ENCODE results near the gene CAMSAP2.
"Not testable (repeated sequence)": the region's sequence is repeated elsewhere in the genome, so short reads cannot be mapped to it uniquely, and the experiment has no call there.

The CAMSAP2 gene

GRCh38 chr1:200737647-200738291 lies 924 bp upstream of the CAMSAP2 start:
- H3K4me3 ChIP-seq (ENCODE audit: low read depth, low read length), result no peak overlapping the region

DNA sequence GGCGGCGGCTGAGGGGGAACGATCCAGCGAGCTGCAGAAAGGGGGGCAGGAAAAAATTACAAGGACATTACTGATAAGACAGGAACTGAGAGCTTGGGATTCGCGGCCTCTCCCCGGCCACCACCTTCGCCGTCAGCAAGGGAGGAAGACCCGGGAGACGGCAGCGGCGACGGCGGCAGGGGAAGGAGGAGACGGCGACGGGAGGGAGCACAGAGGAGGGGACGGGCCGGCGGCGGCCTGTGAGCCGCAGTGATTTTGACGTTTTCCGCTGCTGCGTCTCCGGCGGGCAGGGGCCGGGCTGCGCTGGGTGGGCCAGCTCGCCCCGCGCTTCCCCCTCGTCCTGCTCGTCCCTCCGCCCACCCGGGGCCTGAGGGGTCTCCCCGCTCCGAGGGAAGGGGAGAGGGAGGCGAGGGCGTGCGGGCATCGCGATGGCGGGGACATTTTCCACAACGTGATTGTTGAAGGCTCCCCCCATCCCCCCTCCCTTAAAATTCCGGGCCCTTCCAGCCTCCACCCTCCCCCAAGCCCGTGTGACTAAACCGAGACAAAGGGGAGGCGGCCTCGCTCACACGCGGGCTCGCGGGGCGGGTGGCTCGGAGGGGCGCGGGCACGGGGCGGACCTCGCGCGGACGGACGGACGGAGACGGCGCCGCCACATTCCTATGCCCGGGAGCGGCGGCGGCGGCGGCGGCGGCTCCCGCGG lies 407 bp downstream of the CAMSAP2 start:
- peak overlapping the region; percentile 95 for H3K4me3 ChIP-seq (ENCODE audit: low read depth, low read length)

- H3K4me3 ChIP-seq (ENCODE audit: low read depth, low read length), result peak overlapping the region; percentile 95
Measured at GRCh38 chr1:200739702-200740570, 1.2 kb downstream of the CAMSAP2 start.

GRCh38 chr1:200740571-200741208 lies 2.0 kb downstream of the CAMSAP2 start:
- peak overlapping the region; percentile 95 for H3K4me3 ChIP-seq (ENCODE audit: low read depth, low read length)

GRCh38 chr1:200741551-200742207 lies 3.0 kb downstream of the CAMSAP2 start:
- no peak overlapping the region for H3K4me3 ChIP-seq (ENCODE audit: low read depth, low read length)

GRCh38 chr1:200744143-200744542 lies 5.5 kb downstream of the CAMSAP2 start:
- no peak overlapping the region for H3K4me3 ChIP-seq (ENCODE audit: low read depth, low read length)

DNA sequence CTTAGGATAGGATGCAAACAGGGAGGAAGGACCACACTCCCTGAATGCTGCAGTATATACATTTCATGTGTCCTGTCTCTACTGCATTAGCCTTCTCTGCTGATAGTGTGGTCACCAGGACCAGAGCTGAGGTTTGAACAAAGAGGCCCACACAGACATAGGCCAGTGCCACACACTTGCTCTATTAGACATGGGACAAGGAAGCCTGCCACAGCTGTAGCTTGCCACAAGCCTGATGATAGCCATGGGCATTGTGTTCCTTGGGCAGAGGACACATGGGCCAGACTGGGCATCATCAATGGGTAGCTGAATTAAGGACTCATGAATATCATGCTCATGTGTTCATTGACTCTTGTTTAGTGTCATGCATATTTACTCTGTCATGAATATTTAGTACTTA lies 10.4 kb downstream of the CAMSAP2 start:
- no peak overlapping the region for H3K4me3 ChIP-seq (ENCODE audit: low read depth, low read length)

DNA sequence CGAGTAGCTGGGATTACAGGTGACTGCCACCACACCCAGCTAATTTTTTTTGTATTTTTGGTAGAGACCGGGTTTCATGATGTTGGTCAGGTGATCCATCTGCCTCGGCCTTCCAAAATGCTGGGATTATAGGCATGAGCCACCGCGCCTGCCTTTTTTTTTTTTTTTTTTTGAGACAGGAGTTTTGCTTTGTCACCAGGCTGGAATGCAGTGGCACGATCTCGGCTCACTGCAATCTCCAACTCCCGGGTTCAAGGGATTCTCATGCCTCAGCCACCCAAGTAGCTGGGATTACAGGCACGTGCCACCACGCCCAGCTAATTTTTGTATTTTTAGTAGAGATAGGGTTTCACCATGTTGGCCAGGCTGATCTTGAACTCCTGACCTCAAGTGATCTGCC lies 12.1 kb downstream of the CAMSAP2 start:
- not testable (repeated sequence) for H3K4me3 ChIP-seq (ENCODE audit: low read depth, low read length)

DNA sequence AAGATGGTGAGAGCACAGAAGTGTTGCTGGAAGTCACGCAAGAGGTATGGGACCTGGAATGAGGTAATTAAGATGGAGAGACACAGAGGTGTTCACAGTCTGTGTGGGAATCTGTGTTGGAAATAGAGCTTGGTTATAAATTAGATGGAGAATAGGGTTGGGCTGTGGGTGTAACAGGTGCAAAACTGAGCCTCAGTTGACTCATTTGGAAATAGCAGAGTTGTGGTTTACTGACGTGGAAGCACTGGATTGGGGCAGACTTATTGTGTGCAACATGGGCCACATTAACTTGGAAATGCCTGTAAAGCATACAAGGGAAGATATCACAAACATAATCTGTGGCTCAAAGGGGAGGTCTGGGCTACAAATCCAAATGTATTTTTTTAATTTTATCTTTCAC lies 13.0 kb downstream of the CAMSAP2 start:
- no peak overlapping the region for H3K4me3 ChIP-seq (ENCODE audit: low read depth, low read length)

DNA sequence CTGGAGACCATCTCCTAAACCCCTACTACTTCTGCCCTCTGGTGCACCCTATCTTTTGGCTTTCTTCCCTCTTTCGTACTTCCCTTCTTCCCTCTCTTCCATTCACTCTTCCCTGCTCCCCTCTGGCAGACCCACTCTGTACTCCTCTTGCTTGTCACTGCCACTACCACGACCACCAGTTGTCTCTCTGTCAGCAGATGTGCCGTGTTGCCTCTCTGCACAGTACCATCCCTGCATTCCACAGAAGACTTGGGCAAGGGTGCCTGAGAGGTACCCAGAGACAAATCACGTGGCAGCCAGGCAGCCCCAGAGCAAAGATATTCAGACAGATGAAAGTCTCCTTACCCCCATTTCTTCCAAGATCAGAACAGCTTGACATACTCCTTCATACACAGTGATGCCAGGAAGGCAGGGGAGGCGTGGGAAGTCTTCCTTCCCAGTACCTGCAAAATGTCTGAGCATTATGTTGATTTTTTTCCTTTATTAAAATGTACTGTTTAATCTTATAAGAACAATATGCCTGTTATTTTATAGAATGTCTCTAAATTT lies 15.0 kb downstream of the CAMSAP2 start:
- H3K4me3 ChIP-seq (ENCODE audit: low read depth, low read length), result no peak overlapping the region

DNA sequence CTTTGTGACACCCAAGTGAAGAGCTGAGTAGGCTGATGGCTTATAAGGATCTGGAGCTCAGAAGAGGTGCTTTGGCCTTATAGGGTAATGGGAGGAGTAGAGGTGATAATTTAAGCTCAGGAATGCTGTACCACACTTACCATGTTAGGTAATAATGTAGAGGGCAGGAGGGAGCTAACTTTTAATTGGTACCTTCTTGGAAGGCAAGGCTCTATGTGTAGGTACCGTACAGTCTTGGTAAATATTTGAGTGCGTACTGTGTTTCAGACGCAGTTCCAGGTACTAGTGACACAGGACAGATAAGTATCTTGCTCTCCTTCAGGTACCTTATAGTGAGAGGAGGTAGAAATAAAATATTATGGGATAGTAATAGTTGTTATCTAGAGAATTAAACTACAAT lies 16.8 kb downstream of the CAMSAP2 start:
- no peak overlapping the region for H3K4me3 ChIP-seq (ENCODE audit: low read depth, low read length)

GRCh38 chr1:200762089-200762488 lies 23.4 kb downstream of the CAMSAP2 start:
- no peak overlapping the region for H3K4me3 ChIP-seq (ENCODE audit: low read depth, low read length)

- H3K4me3 ChIP-seq (ENCODE audit: low read depth, low read length), result no peak overlapping the region
Measured at GRCh38 chr1:200767321-200767720, 28.6 kb downstream of the CAMSAP2 start.

- no peak overlapping the region for H3K4me3 ChIP-seq (ENCODE audit: low read depth, low read length)
Measured at GRCh38 chr1:200771625-200772555, 33.2 kb downstream of the CAMSAP2 start.

DNA sequence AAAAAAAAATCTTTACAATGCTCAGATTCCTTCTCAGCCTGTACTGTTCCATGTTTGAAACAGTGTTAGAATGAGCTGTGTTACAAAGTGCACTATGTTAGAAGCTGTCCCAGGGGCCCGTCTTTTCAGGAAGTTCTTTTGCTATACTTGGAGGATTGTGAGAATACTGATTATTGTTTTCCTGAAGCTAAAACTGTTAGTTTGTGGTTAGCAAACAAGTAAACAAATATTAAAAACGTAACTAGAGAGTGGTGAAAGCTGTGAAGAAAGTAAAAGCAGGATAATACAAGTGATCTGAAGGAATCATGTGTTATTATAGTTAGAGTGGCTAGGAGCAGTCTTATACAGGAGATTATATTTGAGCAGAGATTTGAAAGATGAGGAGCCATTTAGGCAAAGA lies 35.6 kb downstream of the CAMSAP2 start:
- no peak overlapping the region for H3K4me3 ChIP-seq (ENCODE audit: low read depth, low read length)

- no peak overlapping the region for H3K4me3 ChIP-seq (ENCODE audit: low read depth, low read length)
Measured at GRCh38 chr1:200774735-200775444, 36.2 kb downstream of the CAMSAP2 start.

- H3K4me3 ChIP-seq (ENCODE audit: low read depth, low read length), result no peak overlapping the region
Measured at GRCh38 chr1:200775850-200776249, 37.2 kb downstream of the CAMSAP2 start.

DNA sequence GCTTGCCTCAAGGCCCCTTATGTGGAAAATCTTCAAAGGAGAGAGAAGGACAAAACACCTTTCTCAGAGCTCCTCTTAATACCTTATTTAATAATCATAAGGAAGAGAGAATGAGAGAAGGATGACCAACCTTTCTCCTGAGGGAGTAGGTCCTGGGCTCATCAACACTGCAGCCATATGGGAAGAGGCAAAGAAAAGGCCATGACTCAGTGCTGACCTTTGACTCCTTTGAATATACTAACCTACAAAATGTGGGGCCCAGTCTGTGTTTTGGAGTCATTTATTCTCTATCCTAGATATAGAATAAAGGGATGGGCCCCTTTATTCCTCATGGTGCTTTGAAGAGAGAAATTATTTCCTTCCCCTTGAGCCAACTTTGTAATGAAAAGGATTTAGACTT lies 38.3 kb downstream of the CAMSAP2 start:
- no peak overlapping the region for H3K4me3 ChIP-seq (ENCODE audit: low read depth, low read length)

GRCh38 chr1:200778766-200779165 lies 40.1 kb downstream of the CAMSAP2 start:
- H3K4me3 ChIP-seq (ENCODE audit: low read depth, low read length), result no peak overlapping the region

Measured in iPS-11a (cell line).